UCSD-AML1 (cell line): ENCODE results near the gene KCNJ12.
"Not testable (repeated sequence)": the region's sequence is repeated elsewhere in the genome, so short reads cannot be mapped to it uniquely, and the experiment has no call there.

Source experiments
- DNase-seq: peaks from one replicate; lab custom pipeline; 2025; ENCODE audit not compliant: unreplicated experiment; lab: John Stamatoyannopoulos, UW

The KCNJ12 gene

GRCh38 chr17:21348926-21349261, 27.3 kb upstream of the KCNJ12 start:
- DNase-seq = not testable (repeated sequence)

- DNase-seq = not testable (repeated sequence)
Measured at GRCh38 chr17:21349358-21350050, 26.7 kb upstream of the KCNJ12 start.

- DNase-seq = not testable (repeated sequence)
Measured at GRCh38 chr17:21350495-21350894, 25.7 kb upstream of the KCNJ12 start.

GRCh38 chr17:21351366-21352065, 24.6 kb upstream of the KCNJ12 start:
- DNase-seq = no peak

GRCh38 chr17:21352221-21352980, 23.8 kb upstream of the KCNJ12 start:
- DNase-seq = no peak

DNA sequence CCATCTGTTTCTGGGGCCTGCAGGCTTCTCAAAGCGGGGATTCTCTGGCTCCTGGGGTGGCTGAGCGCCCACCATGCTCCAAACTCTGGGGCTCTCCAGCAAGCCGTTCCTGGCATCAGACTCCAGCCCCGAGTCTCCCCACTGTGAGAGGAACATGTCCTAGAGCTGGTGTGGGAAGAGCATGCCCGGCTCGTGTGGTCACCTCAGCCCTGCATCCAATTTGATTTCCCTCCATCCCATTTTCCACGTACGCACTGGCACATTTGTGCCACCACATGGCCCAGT, 23.2 kb upstream of the KCNJ12 start:
- no peak for DNase-seq

- DNase-seq = no peak
Measured at GRCh38 chr17:21353326-21354010, 22.7 kb upstream of the KCNJ12 start.

DNA sequence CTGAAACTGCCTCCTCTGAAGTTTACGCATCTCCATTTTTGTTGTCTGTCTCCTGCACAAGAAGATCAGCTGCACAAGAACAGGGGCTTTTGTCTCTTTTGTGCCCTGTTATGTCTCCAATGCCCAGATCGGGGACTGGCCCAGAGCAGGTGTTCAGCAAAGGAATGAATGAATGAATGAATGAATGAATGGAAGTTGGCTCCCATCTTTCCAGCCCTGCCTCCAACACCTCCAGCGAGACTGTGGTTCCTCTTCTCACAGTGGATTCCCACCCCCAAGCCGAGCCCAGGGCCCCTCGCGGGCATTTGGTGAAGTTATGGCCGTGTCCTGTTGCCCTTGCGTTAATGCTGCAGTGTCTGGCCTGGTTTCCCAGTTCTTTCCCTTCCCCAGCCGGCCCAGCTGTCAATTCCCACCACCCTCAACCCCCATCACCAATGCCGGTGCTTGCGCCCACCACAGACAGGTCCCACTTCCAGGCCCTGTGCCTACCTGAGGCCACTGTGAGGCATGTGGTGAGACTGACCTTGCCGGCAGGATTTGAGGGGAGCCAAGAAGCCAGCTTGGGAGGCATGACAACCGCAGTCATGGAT, 21.3 kb upstream of the KCNJ12 start:
- no peak for DNase-seq

GRCh38 chr17:21355586-21355985, 20.6 kb upstream of the KCNJ12 start:
- DNase-seq = no peak

DNA sequence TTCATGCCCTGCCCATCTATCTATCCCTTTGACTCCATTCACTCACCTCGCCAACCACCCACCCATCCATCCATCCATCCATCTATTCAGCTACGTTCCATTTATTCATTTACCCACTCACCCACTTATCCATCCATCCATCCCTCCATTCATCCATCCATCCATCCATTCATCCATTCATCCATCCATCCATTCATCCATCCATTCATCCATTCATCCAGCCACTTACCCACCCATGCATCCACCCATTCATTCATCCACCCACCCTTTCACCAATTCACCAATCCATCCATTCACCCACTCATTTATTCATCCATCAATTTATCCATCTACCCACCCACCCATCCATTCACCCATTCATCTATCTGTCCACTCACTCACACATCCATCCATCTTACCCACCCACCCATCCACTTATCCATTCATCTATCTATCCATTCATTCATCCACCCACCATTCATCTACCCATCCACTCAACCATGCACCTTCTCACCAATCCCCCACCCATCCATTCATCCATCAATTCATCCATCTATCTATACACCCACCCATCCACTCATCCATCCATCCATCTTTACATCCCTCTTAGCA, 19.5 kb upstream of the KCNJ12 start:
- DNase-seq = no peak

DNA sequence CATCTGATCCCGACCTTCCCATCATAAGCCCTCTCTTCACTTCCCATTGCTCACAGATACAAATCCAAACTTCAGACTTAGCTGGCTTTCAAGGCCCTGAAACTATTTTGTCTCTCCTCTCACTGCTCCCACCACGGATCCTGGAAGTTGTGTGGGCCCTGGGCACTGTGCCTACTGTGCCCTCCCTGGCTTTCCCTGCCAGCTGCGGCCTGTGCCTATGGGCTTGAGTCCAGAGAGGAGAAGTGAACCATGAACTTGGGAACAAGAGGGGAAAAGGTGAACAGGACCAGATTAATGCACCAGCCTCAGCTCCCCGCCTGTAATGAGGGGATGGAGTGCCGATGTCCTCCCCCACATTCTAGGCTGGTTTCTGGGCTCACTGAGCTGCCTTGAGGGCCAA, 18.9 kb upstream of the KCNJ12 start:
- DNase-seq = no peak

- no peak for DNase-seq
Measured at GRCh38 chr17:21357696-21358656, 18.2 kb upstream of the KCNJ12 start.

DNA sequence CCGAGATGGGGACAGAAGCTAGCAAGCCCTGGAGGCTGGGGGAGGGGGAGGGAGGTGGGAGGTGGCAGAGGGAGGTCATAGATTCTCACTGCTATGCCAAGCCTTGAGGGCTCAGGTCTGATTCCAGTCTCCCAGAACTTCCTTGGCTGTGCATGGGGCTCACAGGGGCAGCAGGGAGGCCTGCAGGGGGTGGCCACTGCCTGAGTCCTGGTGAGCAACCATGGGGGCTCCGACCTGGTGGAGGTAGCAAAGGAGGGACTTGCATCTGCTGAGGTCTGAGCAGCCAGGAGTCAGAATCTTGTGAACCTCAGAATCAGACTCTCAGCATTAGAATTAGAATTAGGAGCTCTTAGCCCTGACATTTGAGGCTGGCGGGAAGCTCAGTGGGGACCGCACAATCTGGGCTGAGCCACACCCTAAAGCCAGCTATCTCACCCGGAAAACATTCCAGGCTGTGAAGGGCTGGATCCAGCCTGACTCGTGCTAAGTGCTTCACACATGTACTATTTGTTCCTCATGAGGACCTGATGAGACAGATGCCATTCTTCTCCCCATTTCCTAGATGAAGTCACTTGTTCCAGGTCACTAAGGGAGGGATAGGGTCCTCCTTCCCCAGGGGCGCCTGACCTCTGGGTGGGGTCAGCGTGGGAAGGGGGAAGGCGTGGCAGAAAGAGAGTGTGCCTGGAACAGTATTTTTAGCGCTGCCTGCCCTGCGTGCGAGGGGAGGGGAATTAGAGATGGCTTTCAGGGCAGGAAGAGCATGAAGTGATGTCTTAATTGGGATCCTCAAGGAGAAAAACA, 17.3 kb upstream of the KCNJ12 start:
- no peak for DNase-seq

GRCh38 chr17:21359483-21359840, 16.7 kb upstream of the KCNJ12 start:
- DNase-seq = no peak

DNA sequence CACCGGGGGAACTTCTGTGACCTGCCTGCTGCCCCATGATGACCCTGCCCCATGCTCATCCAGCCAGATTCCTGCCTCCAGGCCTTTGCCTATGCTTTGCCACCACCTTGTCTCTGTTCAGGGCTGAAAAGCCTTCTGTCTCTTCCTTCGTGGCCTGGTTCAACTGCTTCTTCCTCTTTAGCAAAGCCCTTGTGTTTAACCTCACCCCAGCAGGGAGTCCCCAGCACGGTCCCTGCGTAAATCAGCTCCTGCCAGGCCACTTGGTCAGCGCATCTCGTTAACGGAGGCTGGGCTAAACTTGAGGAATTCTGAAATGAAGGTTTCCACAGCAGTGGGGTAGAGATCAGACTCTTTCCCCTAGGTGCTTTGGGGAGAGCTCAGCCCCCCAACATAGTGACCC, 16.1 kb upstream of the KCNJ12 start:
- no peak for DNase-seq

- no peak for DNase-seq
Measured at GRCh38 chr17:21361020-21361809, 14.9 kb upstream of the KCNJ12 start.

GRCh38 chr17:21362331-21362931, 13.7 kb upstream of the KCNJ12 start:
- no peak for DNase-seq
